RWPE1 (cell line): Measurements from ENCODE around the gene ZNF205.
"Not testable (repeated sequence)": the region's sequence is repeated elsewhere in the genome, so short reads cannot be mapped to it uniquely, and the experiment has no call there.

ENCODE experiments used
- CTCF ChIA-PET: fragments of 350-600 bp; sonication (Branson Sonifier 250); formaldehyde crosslinking; extraction: SDS; loops from one replicate; lab custom pipeline; 2021; lab: Yijun Ruan, JAX
- POLR2A ChIA-PET: fragments of 400-600 bp; formaldehyde crosslinking; extraction: SDS; loops from one replicate; lab custom pipeline; 2020; ENCODE audit warnings: antibody characterized with exemption; ENCODE audit not compliant: low non-redundant PET; lab: Yijun Ruan, JAX
- DNase-seq: peaks from one replicate; pipeline ENCODE4 v3.0.0; 2012; ENCODE audit warnings: low spot score
- H3K27ac ChIP-seq: fragments of 450-650 bp; 2 replicates; pipeline ENCODE4 v1.5.1; 2017
- CTCF ChIP-seq: fragments of 450-650 bp; conservative IDR thresholded peaks from 2 replicates; pipeline ENCODE4 v1.5.1; 2017; ENCODE audit warnings: low read depth, mild to moderate bottlenecking

Gene ZNF205

GRCh38 chr16:3135126-3135715 is 22.8 kb downstream of the ZNF205 start:
- no peak for DNase-seq
- TF ChIP-seq CTCF = no peak
- ChIA-PET CTCF (interaction anchor here (0.6 to 2.0 kb wide), 2 partner anchors 45 to 107 kb away, joined by 4 to 6 read pairs; no protein-coding TSS in a partner anchor), POLR2A (interaction anchor here (0.5 to 1.3 kb wide), 3 partner anchors 12 to 71 kb away, joined by 3 to 7 read pairs (median 3); no protein-coding TSS in a partner anchor)
- H3K27ac ChIP-seq = peak overlapping the region; percentile 86

GRCh38 chr16:3137267-3137666 is 24.9 kb downstream of the ZNF205 start:
- ChIA-PET POLR2A (no interaction called here), CTCF (no interaction called here)
- no peak for TF ChIP-seq CTCF
- peak overlapping the region; percentile 16 for H3K27ac ChIP-seq
- DNase-seq = no peak

- ChIA-PET CTCF (no interaction called here), POLR2A (no interaction called here)
- no peak for DNase-seq
- TF ChIP-seq CTCF = no peak
- peak overlapping the region; percentile 16; the same call in 1 of the 2 replicates for H3K27ac ChIP-seq
Measured at GRCh38 chr16:3138342-3138741, 26.0 kb downstream of the ZNF205 start.

- POLR2A ChIA-PET = no interaction called here
- no peak for DNase-seq
- H3K27ac ChIP-seq = no peak overlapping the region
- TF ChIP-seq CTCF = no peak
- CTCF ChIA-PET = interaction anchor here (1.7 kb wide), 1 partner anchor 9 kb away, joined by 7 read pairs; no protein-coding TSS in a partner anchor
Measured at GRCh38 chr16:3138823-3139426, 26.5 kb downstream of the ZNF205 start.

GRCh38 chr16:3139561-3139960 is 27.2 kb downstream of the ZNF205 start:
- CTCF ChIA-PET = interaction anchor here (1.7 kb wide), 1 partner anchor 10 kb away, joined by 7 read pairs; no protein-coding TSS in a partner anchor
- POLR2A ChIA-PET, DNase-seq: not testable (repeated sequence)
- H3K27ac ChIP-seq = 0 out of 2 replicates have a peak overlapping the region, but pooled peaks have one; percentile 15

GRCh38 chr16:3140603-3141427 is 28.4 kb downstream of the ZNF205 start:
- peak overlapping the region; percentile 15 for H3K27ac ChIP-seq
- TF ChIP-seq CTCF = no peak
- no peak for DNase-seq
- CTCF ChIA-PET = interaction anchor here (0.6 to 1.7 kb wide), 4 partner anchors 9 to 345 kb away, joined by 3 to 7 read pairs (median 4); no protein-coding TSS in a partner anchor
- POLR2A ChIA-PET = no interaction called here
